NCI-H526 treated with DMSO at 0.1 percent for 48 hours (cell line): Measurements from ENCODE around the gene TEX44.

ENCODE experiments used
- DNase-seq: peaks from one replicate; lab custom pipeline; 2025; lab: John Stamatoyannopoulos, UW

Gene TEX44

DNA sequence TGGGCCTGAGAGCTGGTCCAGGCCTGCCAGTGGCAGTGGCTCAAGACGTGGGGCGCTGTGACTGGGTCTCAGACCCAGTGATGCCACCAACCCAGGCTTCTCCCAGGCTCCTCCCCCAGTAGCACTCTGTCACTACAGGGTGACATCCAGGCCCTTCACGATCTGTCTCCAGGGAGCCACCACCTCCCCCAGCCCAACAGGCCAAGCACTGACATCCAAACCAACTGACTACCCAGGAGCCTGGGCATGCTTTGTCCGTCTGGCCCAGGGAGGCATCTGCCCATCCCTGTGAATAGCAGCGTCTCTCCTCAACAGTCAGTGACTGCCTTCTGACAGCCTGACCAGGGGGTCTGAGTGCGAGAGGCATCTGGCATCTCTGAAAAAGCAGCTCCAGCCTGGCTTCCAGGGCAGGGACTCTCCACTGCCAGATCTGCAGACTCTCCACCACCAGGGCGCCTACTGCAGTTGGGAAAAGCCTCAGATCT, 13.0 kb downstream of the TEX44 start:
- DNase-seq = no peak

DNA sequence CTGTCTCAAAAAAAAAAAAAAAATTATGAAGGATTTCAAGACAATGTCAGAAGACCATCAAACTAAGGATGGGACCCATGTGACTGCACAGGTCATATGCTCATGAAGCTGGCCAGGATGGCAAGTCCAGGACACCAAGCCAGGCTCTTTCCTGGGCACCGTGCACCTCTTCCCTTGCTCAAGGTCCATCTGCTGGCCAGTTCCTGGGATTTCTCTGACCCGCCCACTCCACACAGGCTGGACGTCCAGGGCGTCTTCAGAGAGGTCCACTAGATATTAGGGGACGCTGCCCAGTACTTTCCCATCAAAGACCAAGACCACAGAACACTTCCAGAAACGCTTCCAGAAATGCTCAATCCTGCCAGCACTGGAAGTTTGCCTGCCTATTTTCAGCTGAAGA, 14.3 kb downstream of the TEX44 start:
- no peak for DNase-seq

DNA sequence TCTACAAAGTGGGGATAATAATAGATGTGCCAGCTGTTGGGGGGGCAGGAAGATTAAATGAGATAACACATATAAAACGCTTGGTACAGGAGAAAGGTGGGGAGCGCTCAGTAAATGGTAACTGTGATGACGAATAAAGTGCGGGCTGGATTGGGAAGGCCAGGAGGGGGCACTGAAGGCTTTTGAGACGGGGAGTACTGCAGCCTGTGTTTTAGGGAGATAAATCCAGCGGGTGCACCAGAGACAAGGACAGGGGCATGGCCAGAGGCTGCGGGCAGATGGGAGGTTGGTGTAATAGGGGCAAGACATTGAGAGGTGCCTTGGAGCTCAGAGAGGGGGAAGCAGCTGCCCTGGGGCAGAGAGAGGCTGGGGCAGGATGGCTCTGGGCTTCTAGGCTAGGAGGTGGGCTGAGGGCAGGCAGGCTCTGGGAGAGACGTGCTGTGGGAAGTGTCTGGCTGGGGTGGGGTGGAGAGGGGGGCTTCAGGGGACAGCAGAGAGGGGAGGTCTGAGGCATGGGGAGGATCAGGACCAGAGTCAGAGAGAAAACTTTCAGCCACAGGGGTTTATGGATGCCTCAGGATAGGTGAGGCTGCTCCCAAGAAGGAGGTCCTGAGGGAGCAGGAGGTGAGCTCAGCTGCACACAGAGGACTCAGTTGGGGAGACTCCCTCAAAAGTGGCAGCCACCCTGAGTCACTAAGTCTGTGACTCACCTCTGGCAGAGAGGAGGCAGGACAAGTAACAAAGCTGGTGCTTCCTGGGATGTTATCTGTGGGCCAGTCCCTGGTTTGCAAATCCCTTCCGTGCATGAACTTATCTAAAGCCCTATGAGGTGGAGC, 18.8 kb downstream of the TEX44 start:
- peak; percentile 4 for DNase-seq

DNA sequence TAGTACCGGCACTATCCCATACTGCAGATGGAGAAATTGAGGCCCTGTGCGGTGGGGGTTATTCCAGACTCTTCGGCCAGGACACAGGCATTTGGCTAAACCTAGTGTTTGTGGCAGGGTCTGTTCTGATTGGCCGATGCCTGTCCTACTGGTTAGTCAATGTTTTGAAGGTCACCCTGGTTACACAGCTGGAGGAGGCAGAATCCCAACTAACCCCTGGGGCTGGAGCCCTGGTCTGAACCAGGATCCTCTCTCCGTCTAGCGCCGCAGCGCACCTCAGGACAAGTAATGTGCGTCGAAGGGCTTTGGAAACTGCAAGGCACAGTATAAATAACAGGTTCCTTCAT, 19.4 kb downstream of the TEX44 start:
- DNase-seq = no peak

- DNase-seq = peak; percentile 64
Observed at GRCh38 chr2:231612456-231613330, 20.0 kb downstream of the TEX44 start.

DNA sequence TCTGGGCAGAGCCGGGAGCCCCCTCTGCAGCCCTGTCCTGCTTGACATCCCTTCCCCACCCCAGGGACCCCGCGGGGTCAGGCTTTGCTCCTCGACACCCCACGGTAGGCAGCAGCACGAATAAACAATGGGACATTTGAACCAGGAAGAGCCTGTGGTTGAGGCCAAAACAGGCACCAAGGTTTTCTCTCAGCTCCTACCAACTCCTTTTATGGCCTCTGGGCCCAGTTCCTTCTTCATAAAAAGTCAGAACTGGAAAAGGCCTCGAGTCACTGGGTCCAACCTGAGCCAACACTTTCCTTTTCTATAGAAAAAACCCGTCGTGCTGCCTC, 20.6 kb downstream of the TEX44 start:
- peak; percentile 84 for DNase-seq

DNA sequence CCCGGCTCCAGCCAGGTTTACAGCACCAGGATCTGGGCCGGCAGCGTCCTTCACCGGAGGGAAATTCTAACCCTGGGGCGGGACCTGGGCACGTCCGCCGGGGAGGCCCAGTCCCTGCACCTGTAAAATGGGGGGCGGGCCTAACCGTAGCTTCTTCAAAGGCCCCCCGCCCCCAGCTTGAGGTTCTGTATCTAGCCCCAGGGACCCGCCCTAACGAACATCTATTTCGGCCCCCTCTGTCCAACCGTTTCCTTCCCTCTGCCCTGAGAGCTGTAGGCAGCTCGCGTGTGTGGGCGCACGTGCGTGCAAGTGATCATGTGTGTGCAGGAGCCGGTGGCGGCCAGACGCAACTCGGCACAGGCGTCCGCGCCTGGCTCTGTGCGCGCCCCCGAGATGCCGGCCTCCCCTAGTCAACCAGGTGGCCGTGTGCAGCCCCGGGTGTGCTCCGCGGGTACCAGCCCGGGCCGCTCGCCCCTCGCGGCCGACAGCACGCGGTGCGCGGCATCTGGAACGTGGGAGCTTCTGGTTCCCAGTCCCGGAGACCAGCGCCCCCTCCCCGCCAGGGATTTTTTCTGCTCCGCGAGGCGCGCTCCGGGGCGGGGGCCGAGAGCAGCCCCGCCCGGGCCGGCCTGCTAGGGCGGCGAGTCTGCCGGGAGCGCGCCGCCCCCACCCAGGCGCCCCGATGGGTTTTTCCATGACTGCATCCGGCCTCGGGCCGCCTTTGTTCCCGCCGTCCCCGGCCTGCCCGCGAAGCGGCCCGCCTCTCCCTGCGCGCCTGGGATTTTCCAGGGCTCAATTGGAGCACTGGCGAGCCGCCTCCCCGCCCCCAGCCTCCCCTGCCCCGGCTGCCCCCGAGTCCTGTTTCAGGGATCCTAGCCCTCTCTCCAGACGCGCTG, 21.2 kb downstream of the TEX44 start:
- peak; percentile 94 for DNase-seq

DNA sequence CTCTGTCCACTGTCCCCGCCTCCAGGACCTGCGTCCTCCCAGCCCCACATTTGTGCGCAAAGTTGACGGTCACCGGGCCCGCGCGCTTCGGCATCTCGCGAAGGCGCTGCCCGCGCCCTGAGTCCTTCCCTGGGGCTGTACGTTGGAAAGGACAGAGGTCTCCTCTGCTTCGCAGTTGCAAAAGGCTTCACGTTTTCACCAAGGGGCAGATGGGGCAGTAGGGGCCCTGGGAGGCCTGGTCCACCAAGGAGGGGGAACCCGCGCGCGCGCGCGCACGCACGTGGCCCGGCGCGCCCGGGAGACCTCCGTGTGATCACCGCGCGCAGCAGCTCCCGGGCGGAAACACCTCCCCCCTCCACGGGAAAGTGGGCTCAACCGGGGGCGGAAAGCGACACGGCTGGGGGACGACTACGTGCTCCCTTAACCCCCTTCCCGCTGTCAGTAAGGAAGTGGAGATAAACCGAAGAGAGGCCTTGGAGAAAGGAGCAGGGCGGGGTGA, 21.9 kb downstream of the TEX44 start:
- no peak for DNase-seq

GRCh38 chr2:231615058-231615671, 22.5 kb downstream of the TEX44 start:
- no peak for DNase-seq

DNA sequence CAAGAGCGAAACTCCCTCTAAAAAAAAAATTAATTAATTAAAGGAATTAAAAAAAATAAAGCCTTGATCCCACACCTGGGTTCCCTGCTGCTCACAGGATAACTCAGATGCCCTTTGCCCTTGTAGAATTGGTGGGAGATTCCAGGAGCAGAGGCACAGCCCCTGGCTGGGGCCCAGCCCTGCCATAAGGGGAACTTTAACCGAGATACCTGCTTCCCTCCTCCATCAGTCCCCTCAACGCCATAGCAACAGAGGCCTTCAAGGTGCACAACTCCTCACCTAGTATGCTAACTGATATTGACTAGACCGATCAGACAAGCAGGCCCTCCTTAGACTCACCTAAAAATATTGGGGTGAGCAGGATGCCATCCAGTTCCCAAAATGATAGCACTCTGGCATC, 23.6 kb downstream of the TEX44 start:
- DNase-seq = no peak

DNA sequence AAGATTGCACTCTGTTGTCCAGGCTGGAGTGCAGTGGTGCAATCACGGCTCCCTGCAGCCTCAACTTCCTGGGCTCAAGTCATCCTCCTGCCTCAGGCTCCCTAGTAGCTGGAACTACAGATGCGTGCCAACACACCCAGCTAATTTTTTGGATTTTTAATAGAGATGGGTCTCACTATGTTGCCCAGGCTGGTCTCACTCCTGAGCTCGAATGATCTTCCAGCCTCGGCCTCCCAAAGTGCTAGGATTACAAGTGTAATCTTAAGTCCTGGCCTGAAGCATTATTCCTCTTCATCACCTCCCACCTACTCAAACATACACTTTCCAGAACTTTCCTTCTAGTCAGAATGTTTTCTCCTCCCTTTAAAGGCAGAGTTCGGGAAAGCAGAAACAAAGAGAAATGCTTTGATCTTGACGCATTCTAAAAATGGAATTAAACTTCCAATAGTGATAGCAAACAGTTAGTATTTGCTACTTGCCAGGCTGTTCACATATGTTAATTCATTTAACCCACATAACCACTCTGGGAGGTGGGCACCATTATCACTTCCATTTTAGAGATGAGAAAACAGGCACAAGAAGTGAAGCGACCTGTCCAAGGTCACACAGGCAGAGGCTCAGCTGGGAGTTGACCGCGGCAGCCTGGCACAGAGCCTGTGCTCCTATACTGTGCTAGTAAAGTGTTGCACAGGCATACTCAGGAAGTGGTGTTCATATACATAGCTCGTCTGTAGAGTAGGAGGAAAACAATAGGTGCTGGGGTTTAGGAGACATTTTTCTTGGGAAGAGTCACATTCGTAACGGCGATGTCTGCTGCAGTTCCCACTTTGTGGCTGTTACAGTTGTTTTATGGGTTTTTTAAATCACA, 24.6 kb downstream of the TEX44 start:
- DNase-seq = no peak

GRCh38 chr2:231621051-231621879, 28.6 kb downstream of the TEX44 start:
- DNase-seq = peak; percentile 43

DNA sequence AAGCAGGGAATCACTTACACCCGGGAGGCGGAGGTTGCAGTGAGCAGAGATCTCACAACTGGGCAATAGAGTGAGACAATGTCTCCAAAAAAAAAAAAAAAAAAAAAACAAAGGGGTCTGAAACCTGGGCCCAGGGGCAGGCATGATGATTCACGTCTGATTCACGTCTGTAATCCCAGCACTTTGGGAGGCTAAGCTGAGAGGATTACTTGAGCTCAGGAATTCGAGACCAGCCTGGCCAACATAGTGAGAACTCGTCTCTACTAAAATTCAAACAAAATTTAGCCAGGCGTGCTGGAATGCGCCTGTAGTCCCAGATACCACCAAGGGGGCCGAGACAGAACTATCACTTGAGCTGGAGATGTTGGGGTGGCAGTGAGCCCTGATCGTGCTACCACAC, 30.3 kb downstream of the TEX44 start:
- no peak for DNase-seq

- DNase-seq = no peak
Observed at GRCh38 chr2:231626449-231626848, 33.8 kb downstream of the TEX44 start.

GRCh38 chr2:231627384-231628120, 34.9 kb downstream of the TEX44 start:
- no peak for DNase-seq

DNA sequence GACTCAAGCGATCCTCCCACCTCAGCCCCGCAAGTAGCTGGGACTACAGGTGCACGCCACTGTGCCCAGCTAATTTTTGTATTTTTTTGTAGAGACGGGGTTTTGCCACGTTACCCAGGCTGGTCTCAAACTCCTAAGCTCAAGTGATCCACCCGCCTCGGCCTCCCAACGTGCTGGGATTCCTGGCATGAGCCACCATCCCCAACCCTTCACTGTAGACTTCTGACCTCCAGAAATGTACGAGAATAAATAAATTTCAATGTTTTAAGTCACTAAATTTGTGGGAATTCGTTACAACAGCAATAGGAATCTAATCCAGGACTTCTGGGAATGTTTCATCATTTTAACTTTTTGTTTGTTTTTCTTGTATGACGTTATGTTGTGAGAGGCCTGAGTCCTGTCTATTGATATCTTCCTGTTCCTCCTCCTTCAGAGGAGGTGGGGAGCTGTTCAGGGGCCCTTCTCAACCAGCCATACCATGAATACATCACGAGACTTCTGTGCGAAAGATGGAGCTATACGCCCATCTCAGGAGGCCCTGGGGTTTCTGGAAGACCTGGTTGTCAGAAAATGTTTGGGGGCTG, 40.0 kb downstream of the TEX44 start:
- no peak for DNase-seq

- no peak for DNase-seq
Observed at GRCh38 chr2:231633241-231633976, 40.7 kb downstream of the TEX44 start.

GRCh38 chr2:231634412-231634811, 41.7 kb downstream of the TEX44 start:
- no peak for DNase-seq
